Stomach (tissue), 9 donors: Measurements from ENCODE around the gene DEPDC1. TPM values are rescaled to one million over a fixed set of nuclear protein-coding genes. Genes with fewer than 3 reads are reported as not detected.

Experiments used
- DNase-seq, 2 donors: peaks; one replicate each; pipeline versions ENCODE4 v3.0.0 to v3.0.0-alpha.2; 2013 to 2019
- H3K27ac ChIP-seq, 5 donors: fragments of 200-600 bp in 4 of 5; sonication (generic) in 4 of 5; one replicate each; pipeline ENCODE4 v1.5.1; 2013 to 2019; ENCODE audit warnings: mild to moderate bottlenecking in 1 of 5, moderate library complexity in 1 of 5
- H3K27me3 ChIP-seq, 3 donors: fragments of 200-600 bp; sonication (generic); one replicate each; pipeline ENCODE4 v1.5.1; 2017 to 2019; ENCODE audit warnings: mixed run types in 1 of 3
- H3K36me3 ChIP-seq, 4 donors: fragments of 200-600 bp; sonication (generic); 1 replicate in 3 of 4; 2 replicates in 1 of 4; pipeline ENCODE4 v1.5.1; 2016 to 2019
- H3K4me1 ChIP-seq, 4 donors: fragments of 200-600 bp; sonication (generic); one replicate each; pipeline ENCODE4 v1.5.1; 2016 to 2019
- H3K4me3 ChIP-seq, 4 donors: fragments of 200-600 bp; sonication (generic) in 3 of 4; one replicate each; pipeline ENCODE4 v1.5.1; 2016 to 2019; ENCODE audit warnings: mild to moderate bottlenecking in 1 of 4
- H3K9me3 ChIP-seq, 4 donors: fragments of 200-600 bp; sonication (generic); one replicate each; pipeline ENCODE4 v1.5.1; 2016 to 2019
- EP300 ChIP-seq: sonication (generic); formaldehyde crosslinking; IDR thresholded peaks from one replicate; pipeline ENCODE4 v1.6.1; 2017; ENCODE audit warnings: antibody characterized with exemption
- POLR2A ChIP-seq, 4 donors: fragments of 450-650 bp; IDR thresholded peaks; one replicate each; pipeline ENCODE4 v1.6.1; 2016; ENCODE audit warnings: antibody characterized with exemption in 4 of 4, control low read depth in 2 of 4, mild to moderate bottlenecking in 1 of 4, moderate library complexity in 1 of 4
- POLR2AphosphoS5 ChIP-seq, 3 donors: sonication (generic); formaldehyde crosslinking; IDR thresholded peaks; one replicate each; pipeline ENCODE4 v1.6.1; 2016; ENCODE audit warnings: antibody characterized with exemption in 3 of 3
- WGBS, 5 donors: extraction: QIAGEN DNeasy Blood & Tissue Kit in 3 of 5; methylation state at CpG; one replicate each; pipeline versions ENCODE4 v1.1.5 to v1.1.7; 2013 to 2018; 5-methylcytosine and 5-hydroxymethylcytosine counted together
- intact Hi-C: fragments of 100-400 bp; cut with DNase I; formaldehyde crosslinking; loops from one replicate; pipeline ENCODE4 v1.15.1; 2023; ENCODE audit warnings: low total_unique reads
- polyA plus RNA-seq, 3 donors: library from polyadenylated mRNA; stranded (reverse); fragments of 200-250 nt; gene quantifications; one replicate each; pipeline ENCODE4 v1.2.3, GENCODE V29; 2013
- total RNA-seq, 5 donors: library from RNA; depleted of rRNA; stranded (reverse); fragments of >200 nt; gene quantifications; one replicate each; pipeline versions ENCODE4 v1.1.0 to v1.2.3, GENCODE V29; 2014 to 2016
- TF ChIP-seq, protein P1 (sequence below), 7 experiments: fragments of 450-650 bp in 4 of 7; fragments of 200-600 bp in 3 of 7; sonication (generic) in 3 of 7; IDR thresholded peaks; one replicate each; pipeline ENCODE4 v1.5.1; 2016 to 2019; ENCODE audit warnings: antibody characterized with exemption in 7 of 7, control low read depth in 2 of 7, mild to moderate bottlenecking in 1 of 7
- donor health status: healthy with polysubstance abuse.
- donor health status: Bipolar disorder and iron deficiency.
- donor health status: healthy.

Gene DEPDC1
- total and polyA plus RNA-seq, 8 donors = 0.29 to 16.3 (median 2.4) TPM; not detected in 1

DNA sequence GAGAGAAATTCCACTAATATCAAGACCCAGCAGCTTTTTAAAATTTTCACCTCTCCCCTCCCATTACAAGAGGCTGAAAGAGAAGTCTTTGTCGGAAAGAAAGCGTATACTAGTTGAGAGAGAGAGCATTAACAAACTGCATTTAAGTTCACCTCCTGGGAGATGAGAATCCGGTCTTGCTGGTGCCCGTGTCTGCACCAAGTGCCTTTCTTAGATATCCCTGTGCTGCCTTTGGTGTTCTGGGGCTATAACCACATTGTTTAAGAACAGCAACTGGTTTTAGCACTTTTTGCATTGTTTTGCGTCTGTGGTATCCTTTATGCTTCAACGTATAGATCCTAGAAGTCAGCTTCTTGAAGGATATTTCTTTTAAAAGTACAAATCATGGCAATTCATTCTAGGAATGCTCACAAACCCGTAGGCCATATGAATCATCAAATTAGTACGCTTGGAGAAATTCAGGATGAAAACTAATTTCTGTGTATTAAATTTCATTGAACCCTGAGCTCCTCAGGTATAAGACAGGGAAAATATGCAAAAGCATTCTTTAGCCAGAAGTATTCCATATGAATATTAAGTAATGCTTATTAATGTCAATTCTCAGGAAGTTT is 43.7 kb downstream of the DEPDC1 start:
- Histone ChIP-seq H3K27me3 (no peaks in the 10 kb centered on the region), H3K27ac (no peak overlapping the region), H3K9me3 (no peaks in the 10 kb centered on the region), H3K4me3 (no peak overlapping the region), H3K36me3 (no peaks in the 10 kb centered on the region), H3K4me1 (peaks cover 0 to 5% (median 0%) of the 10 kb centered on the region in 4 donors)
- intact Hi-C loops = no loop called here
- TF ChIP-seq EP300 (no peak), POLR2AphosphoS5 (IDR thresholded peaks at IDR 0.05) (no peak), POLR2A (IDR thresholded peaks at IDR 0.05) (no peak)
- TF ChIP-seq, protein P1, sequence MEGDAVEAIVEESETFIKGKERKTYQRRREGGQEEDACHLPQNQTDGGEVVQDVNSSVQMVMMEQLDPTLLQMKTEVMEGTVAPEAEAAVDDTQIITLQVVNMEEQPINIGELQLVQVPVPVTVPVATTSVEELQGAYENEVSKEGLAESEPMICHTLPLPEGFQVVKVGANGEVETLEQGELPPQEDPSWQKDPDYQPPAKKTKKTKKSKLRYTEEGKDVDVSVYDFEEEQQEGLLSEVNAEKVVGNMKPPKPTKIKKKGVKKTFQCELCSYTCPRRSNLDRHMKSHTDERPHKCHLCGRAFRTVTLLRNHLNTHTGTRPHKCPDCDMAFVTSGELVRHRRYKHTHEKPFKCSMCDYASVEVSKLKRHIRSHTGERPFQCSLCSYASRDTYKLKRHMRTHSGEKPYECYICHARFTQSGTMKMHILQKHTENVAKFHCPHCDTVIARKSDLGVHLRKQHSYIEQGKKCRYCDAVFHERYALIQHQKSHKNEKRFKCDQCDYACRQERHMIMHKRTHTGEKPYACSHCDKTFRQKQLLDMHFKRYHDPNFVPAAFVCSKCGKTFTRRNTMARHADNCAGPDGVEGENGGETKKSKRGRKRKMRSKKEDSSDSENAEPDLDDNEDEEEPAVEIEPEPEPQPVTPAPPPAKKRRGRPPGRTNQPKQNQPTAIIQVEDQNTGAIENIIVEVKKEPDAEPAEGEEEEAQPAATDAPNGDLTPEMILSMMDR (IDR thresholded peaks at IDR 0.05) = no peak
- DNase-seq = no peak
- 84 to 91% (median 89%) methylated on average over 8 of the region's 8 CpGs for WGBS, 5 donors

DNA sequence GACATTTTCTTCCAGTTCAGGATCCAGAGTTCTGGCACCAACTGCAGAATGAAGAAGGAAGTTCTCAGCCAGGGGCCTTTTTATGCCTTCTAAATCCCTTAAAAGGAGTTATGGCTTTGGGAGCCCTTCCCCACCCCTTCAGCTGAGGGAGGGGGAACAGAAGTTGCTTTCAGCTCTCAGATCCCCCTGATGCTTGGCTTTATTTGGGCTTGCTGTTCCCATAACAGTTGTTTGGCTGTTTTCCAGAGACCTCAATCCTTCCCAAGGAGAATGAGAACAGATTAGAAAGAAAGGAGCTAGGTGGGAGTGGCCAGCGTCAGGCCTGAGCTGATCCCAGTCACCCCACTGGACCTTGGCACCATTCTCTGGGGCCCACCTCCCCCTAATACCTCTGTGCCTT is 47.0 kb downstream of the DEPDC1 start, which contains the start of gene RPE65:
Gene RPE65, minus strand, starts transcription at position 54 of the 400 bp plus-strand sequence. Its CDS starts 49 bp downstream, at position 5.
- H3K27me3 ChIP-seq = no peaks in the 10 kb centered on the region
- no peaks in the 10 kb centered on the region for H3K36me3 ChIP-seq
- H3K4me1 ChIP-seq = peaks cover 0 to 5% (median 0%) of the 10 kb centered on the region in 4 donors
- no peak within 1 kb of the TSS for H3K27ac ChIP-seq
- no peak within 1 kb of the TSS for H3K4me3 ChIP-seq
- intact Hi-C loops = no loop called here
- WGBS, 5 donors = 10 to 26% (median 21%) methylated on average over 1 of the region's 1 CpG
- peak in 1 of 2 donors; percentile 74 for DNase-seq
- H3K9me3 ChIP-seq = no peaks in the 10 kb centered on the region
- TF ChIP-seq POLR2AphosphoS5 (IDR thresholded peaks at IDR 0.05) = no peak
- no peak for TF ChIP-seq EP300
- TF ChIP-seq, protein P1 (IDR thresholded peaks at IDR 0.05) = no peak
- no peak for TF ChIP-seq POLR2A (IDR thresholded peaks at IDR 0.05)

GRCh38 chr1:68448365-68448764 is 48.5 kb downstream of the DEPDC1 start:
- no peaks in the 10 kb centered on the region for H3K27me3 ChIP-seq
- no peak overlapping the region for H3K27ac ChIP-seq
- H3K4me3 ChIP-seq = no peak overlapping the region
- no peaks in the 10 kb centered on the region for H3K9me3 ChIP-seq
- TF ChIP-seq POLR2A (IDR thresholded peaks at IDR 0.05) (no peak), EP300 (no peak), POLR2AphosphoS5 (IDR thresholded peaks at IDR 0.05) (no peak)
- TF ChIP-seq, protein P1 (IDR thresholded peaks at IDR 0.05) = no peak
- intact Hi-C loops = no loop called here
- H3K4me1 ChIP-seq = peaks cover 0 to 5% (median 0%) of the 10 kb centered on the region in 4 donors
- WGBS, 5 donors = 77 to 87% (median 81%) methylated on average over 7 of the region's 7 CpGs
- H3K36me3 ChIP-seq = no peaks in the 10 kb centered on the region
- no peak for DNase-seq

- WGBS, 5 donors = 88 to 94% (median 91%) methylated on average over 6 of the region's 6 CpGs
- intact Hi-C loops = no loop called here
Measured at GRCh38 chr1:68445709-68446108, 51.2 kb downstream of the DEPDC1 start.

More at GRCh38 chr1:68445709-68446108, 51.2 kb downstream of the DEPDC1 start:
- DNase-seq = no peak
- Histone ChIP-seq H3K27me3 (no peaks in the 10 kb centered on the region), H3K27ac (no peak overlapping the region), H3K4me3 (no peak overlapping the region), H3K9me3 (no peaks in the 10 kb centered on the region), H3K4me1 (peaks cover 0 to 5% (median 0%) of the 10 kb centered on the region in 4 donors), H3K36me3 (no peaks in the 10 kb centered on the region)
- TF ChIP-seq EP300 (no peak), POLR2A (IDR thresholded peaks at IDR 0.05) (no peak), POLR2AphosphoS5 (IDR thresholded peaks at IDR 0.05) (no peak)
- TF ChIP-seq, protein P1 (IDR thresholded peaks at IDR 0.05) = no peak
